Mammary epithelial cell (primary cell): ENCODE results near the gene EMILIN2.

Experiments used
- EZH2 ChIP-seq: IDR thresholded peaks from 2 replicates; pipeline ENCODE4 v1.6.1; 2012; ENCODE audit warnings: low read length, inconsistent platforms, borderline replicate concordance
- TF ChIP-seq, protein P1 (sequence below), 2 donors: IDR thresholded peaks in 1 of 2; conservative IDR thresholded peaks in 1 of 2; 2 replicates each; pipeline ENCODE4 v1.5.1; 2011 to 2012; ENCODE audit warnings: inconsistent platforms in 2 of 2, low read length in 2 of 2, mild to moderate bottlenecking in 2 of 2, control low read depth in 1 of 2, low read depth in 1 of 2; ENCODE audit not compliant: insufficient read depth in 1 of 2; ENCODE audit errors: extremely low read depth in 1 of 2

- TF ChIP-seq, protein P1, sequence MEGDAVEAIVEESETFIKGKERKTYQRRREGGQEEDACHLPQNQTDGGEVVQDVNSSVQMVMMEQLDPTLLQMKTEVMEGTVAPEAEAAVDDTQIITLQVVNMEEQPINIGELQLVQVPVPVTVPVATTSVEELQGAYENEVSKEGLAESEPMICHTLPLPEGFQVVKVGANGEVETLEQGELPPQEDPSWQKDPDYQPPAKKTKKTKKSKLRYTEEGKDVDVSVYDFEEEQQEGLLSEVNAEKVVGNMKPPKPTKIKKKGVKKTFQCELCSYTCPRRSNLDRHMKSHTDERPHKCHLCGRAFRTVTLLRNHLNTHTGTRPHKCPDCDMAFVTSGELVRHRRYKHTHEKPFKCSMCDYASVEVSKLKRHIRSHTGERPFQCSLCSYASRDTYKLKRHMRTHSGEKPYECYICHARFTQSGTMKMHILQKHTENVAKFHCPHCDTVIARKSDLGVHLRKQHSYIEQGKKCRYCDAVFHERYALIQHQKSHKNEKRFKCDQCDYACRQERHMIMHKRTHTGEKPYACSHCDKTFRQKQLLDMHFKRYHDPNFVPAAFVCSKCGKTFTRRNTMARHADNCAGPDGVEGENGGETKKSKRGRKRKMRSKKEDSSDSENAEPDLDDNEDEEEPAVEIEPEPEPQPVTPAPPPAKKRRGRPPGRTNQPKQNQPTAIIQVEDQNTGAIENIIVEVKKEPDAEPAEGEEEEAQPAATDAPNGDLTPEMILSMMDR (conservative IDR thresholded peaks at IDR 0.05 in 1 of 2, IDR thresholded peaks at IDR 0.05 in 1 of 2; ENCODE audit: extremely low read depth in 1 of 2, insufficient read depth in 1 of 2, low read depth in 1 of 2, low read length in 2 of 2) = no peak
- TF ChIP-seq EZH2 = no peak
These were observed 72.8 kb downstream of the EMILIN2 start for GRCh38 chr18:2919600-2919999.
